Endodermal cell (in vitro differentiated cells): ENCODE data around the gene BRCA1. TPM values are rescaled to one million over a fixed set of nuclear protein-coding genes. Genes with fewer than 3 reads are reported as not detected.

ENCODE experiments used
- DNase-seq: peaks from one replicate; pipeline ENCODE4 v3.0.0-alpha.2; 2017
- H3K27ac ChIP-seq: 2 replicates; pipeline ENCODE4 v1.5.1; 2013; ENCODE audit warnings: mild to moderate bottlenecking, low read depth, low read length, moderate library complexity
- H3K27me3 ChIP-seq: 2 replicates; pipeline ENCODE4 v1.6.1; 2013; ENCODE audit warnings: mild to moderate bottlenecking, low read length, moderate library complexity; ENCODE audit not compliant: insufficient read depth, control insufficient read depth, poor library complexity, severe bottlenecking
- H3K36me3 ChIP-seq: 2 replicates; pipeline ENCODE4 v1.7.0; 2013; ENCODE audit warnings: mild to moderate bottlenecking, low read length, moderate library complexity; ENCODE audit not compliant: control insufficient read depth, insufficient read depth
- H3K4me1 ChIP-seq: one replicate; pipeline ENCODE4 v1.7.0; 2013; ENCODE audit warnings: low read length; ENCODE audit not compliant: control insufficient read depth, insufficient read depth
- H3K4me3 ChIP-seq: 2 replicates; pipeline ENCODE4 v1.5.1; 2013; ENCODE audit warnings: mild to moderate bottlenecking, low read length, moderate library complexity
- H3K9ac ChIP-seq: 2 replicates; pipeline ENCODE4 v1.6.1; 2013; ENCODE audit warnings: mild to moderate bottlenecking, low read length, moderate library complexity; ENCODE audit not compliant: poor library complexity, severe bottlenecking; ENCODE audit errors: extremely low read depth
- H3K9me3 ChIP-seq: 2 replicates; pipeline ENCODE4 v1.6.1; 2013; ENCODE audit warnings: mild to moderate bottlenecking, low read length, moderate library complexity; ENCODE audit not compliant: control insufficient read depth
- H3K27ac Mint-ChIP-seq: 2 replicates; pipeline ENCODE4 v1.8.0; 2020; ENCODE audit warnings: mixed read lengths
- H3K27me3 Mint-ChIP-seq: 2 replicates; pipeline ENCODE4 v1.8.0; 2021; ENCODE audit warnings: mild to moderate bottlenecking, mixed read lengths; ENCODE audit not compliant: insufficient read depth
- H3K36me3 Mint-ChIP-seq: 2 replicates; pipeline ENCODE4 v1.8.0; 2020; ENCODE audit warnings: low read depth, mixed read lengths
- H3K4me1 Mint-ChIP-seq: 2 replicates; pipeline ENCODE4 v1.8.0; 2020; ENCODE audit warnings: mixed read lengths
- H3K4me3 Mint-ChIP-seq: 2 replicates; pipeline ENCODE4 v1.8.0; 2020; ENCODE audit warnings: mild to moderate bottlenecking, moderate library complexity, mixed read lengths
- H3K9me3 Mint-ChIP-seq: 2 replicates; pipeline ENCODE4 v1.8.0; 2020; ENCODE audit warnings: mild to moderate bottlenecking, mixed read lengths
- CTCF ChIP-seq: fragments of 200-600 bp; sonication (generic); conservative IDR thresholded peaks from 2 replicates; pipeline ENCODE4 v1.5.0; 2021; ENCODE audit warnings: antibody characterized with exemption, mild to moderate bottlenecking
- WGBS, 2 experiments: methylation state at CpG; one replicate each; pipeline versions ENCODE4 v1.1.5 to v1.1.7; 2013; ENCODE audit warnings: missing lambda C conversion rate in 2 of 2, mixed read lengths in 1 of 2; ENCODE audit not compliant: insufficient coverage in 1 of 2, insufficient read length in 1 of 2; 5-methylcytosine and 5-hydroxymethylcytosine counted together
- total RNA-seq, 2 donors: library from RNA; stranded (reverse); fragmentation: NEBNext Ultra II Directional in 1 of 2; extraction: Animal tissue kit (Norgen Biotek cat#: 25700) in 1 of 2; gene quantifications; 2 replicates in 1 of 2; 3 replicates in 1 of 2; pipeline ENCODE4 v1.2.1, GENCODE V29; 2021

BRCA1 gene
- total RNA-seq, 2 donors from 2014 or later = 45.4 to 59.0 TPM

DNA sequence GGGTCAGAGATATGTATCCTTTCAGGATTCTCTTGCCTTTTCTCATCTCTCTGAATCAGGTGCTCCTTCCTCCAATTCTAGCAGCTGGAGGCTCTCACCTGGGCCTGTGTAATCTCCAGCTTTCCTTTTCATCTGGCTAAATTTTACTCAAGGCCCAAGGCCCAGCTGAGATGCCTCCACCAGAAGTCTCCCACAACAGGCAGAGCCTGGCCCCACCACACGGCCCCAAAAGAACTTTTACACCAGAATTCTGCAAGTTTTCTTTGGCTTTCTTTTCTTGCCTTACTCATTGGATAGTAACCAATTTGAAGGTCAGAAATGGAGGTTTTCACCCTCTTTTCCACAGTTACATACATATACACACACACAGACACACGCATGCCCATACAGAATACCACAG is 85.5 kb downstream of the BRCA1 start:
- H3K4me1 Mint-ChIP-seq = peaks cover 64% of the 10 kb centered on the region
- WGBS, 2 experiments = 90 to 100% methylated on average over 2 of the region's 2 CpGs
- no peak overlapping the region for H3K4me3 Mint-ChIP-seq
- Histone ChIP-seq H3K9me3 (no peaks in the 10 kb centered on the region), H3K36me3 (no peaks in the 10 kb centered on the region), H3K4me3 (no peak overlapping the region), H3K4me1 (peaks cover 23% of the 10 kb centered on the region), H3K9ac (no peak overlapping the region), H3K27ac (no peak overlapping the region), H3K27me3 (no peaks in the 10 kb centered on the region)
- H3K9me3 Mint-ChIP-seq = no peaks in the 10 kb centered on the region
- peak overlapping the region; percentile 61 for H3K27ac Mint-ChIP-seq
- DNase-seq = no peak
- no peaks in the 10 kb centered on the region for H3K27me3 Mint-ChIP-seq
- peaks cover 2% of the 10 kb centered on the region for H3K36me3 Mint-ChIP-seq
- no peak for TF ChIP-seq CTCF

GRCh38 chr17:43034894-43035293 is 90.3 kb downstream of the BRCA1 start:
- Mint-ChIP-seq H3K4me3 (peak overlapping the region; percentile 19), H3K36me3 (peaks cover 4% of the 10 kb centered on the region), H3K27me3 (no peaks in the 10 kb centered on the region), H3K4me1 (peaks cover 55% of the 10 kb centered on the region), H3K27ac (peak overlapping the region; percentile 41), H3K9me3 (no peaks in the 10 kb centered on the region)
- Histone ChIP-seq H3K4me3 (no peak overlapping the region), H3K27me3 (no peaks in the 10 kb centered on the region), H3K27ac (peak overlapping the region; percentile 99), H3K36me3 (no peaks in the 10 kb centered on the region), H3K4me1 (peaks cover 17% of the 10 kb centered on the region), H3K9ac (no peak overlapping the region), H3K9me3 (no peaks in the 10 kb centered on the region)
- DNase-seq = no peak
- WGBS, 2 experiments = 67 to 77% methylated on average over 1 to 3 of the region's 3 CpGs
- TF ChIP-seq CTCF = no peak

DNA sequence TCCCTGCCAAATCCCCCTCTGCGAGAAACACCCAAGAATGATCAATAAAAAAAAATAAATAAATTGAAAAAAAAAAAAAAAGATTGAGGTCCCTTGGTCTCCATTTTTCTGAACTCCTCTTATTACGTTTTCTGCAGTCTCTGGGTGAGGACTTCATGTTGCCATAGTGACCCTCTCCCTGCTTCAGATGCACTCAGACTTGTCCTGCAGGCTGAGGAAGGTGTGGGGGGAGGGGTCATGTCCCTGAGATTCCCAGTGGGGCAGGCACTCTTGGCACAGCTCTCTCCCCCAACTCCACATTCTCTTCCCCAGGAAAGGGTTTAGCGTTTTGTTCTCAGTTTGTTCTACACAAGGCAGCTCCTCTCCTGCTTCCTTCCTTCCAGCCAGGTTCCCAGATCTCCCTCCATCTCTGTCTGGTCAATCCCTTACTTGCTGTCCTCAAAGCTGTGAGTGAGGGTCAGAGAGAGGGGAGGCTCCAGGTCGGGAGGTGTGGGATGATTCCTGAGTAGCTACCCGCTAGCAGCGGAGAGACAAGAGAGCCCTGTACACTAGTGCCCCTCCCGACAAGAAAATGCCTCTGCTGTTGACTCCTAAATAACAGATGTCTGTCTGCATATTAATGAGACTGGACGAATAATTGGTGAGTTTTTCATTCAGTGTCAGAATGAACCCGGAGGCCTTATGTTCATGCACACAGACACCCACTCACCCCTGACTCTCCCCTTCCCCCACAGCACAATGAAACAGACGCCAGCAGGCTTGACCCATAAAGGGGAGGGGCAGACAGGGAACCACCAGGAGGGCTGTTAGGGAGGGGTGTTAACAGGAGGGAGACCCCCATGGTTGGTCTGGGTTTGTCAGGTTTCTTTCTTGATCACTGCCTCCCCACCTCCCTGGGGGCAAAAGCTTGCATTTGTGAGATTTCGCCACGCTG is 90.9 kb downstream of the BRCA1 start:
- Mint-ChIP-seq H3K9me3 (no peaks in the 10 kb centered on the region), H3K4me3 (peak overlapping the region; percentile 19), H3K36me3 (peaks cover 6% of the 10 kb centered on the region), H3K4me1 (peaks cover 50% of the 10 kb centered on the region), H3K27ac (peak overlapping the region; percentile 87), H3K27me3 (no peaks in the 10 kb centered on the region)
- no peak overlapping the region for H3K4me3 ChIP-seq
- no peak for TF ChIP-seq CTCF
- H3K4me1 ChIP-seq = peaks cover 17% of the 10 kb centered on the region
- H3K9ac ChIP-seq = peak overlapping the region; percentile 26
- peak overlapping the region; percentile 99 for H3K27ac ChIP-seq
- H3K36me3 ChIP-seq = no peaks in the 10 kb centered on the region
- no peaks in the 10 kb centered on the region for H3K27me3 ChIP-seq
- peak; percentile 81 for DNase-seq
- no peaks in the 10 kb centered on the region for H3K9me3 ChIP-seq
- WGBS, 2 experiments = 11 to 43% methylated on average over 5 to 10 of the region's 12 CpGs
